AG20443 (cell line): ENCODE data around the gene WASF1.

Experiments
- DNase-seq: peaks from one replicate; pipeline ENCODE4 v3.0.0; 2012; ENCODE audit warnings: low spot score, mixed read lengths

Gene WASF1

DNA sequence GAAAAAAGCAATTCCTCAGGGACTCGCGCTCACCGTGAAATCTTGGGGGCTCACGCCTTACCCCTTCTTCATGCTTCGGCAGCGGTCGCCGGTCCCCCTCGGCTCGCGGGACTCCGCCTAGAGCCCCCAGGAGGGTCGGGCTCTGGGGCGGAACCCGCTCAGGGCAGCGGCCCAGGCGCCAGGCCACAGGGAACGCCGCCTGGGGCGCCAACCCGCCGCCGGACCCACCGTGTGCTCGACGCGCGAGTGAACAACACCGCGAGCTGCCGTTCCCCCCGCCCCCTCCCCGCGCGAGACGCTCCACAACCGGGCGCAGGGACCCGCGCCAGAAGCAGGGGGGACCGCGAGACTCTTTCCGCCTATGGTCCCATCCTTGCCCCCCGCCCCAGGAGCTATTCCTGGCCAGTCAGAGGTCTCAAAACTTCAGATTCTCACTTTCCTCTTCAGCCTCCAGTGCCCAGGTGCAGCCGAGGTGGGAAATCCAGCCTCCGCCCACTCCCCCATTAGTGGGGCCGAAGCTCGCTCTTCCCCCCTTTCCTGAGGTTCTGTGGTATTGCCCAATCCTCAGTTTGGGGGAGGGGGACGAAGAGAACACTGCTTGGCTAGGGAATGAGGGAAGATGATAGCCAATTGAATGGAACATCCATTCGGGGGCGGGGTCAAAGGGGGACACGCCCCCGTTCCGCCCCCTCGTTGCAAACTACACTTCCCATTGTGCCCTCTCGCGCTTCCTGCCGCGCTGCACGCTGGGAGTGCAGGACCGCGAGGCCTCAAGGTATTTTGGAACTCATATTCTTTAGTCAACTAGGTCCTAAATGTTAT is at the start of gene WASF1:
WASF1 (minus strand) TSS at position 265 of the 822 bp plus-strand sequence. CDS start 52,069 bp downstream, outside the sequence.
- peak; percentile 95 for DNase-seq

DNA sequence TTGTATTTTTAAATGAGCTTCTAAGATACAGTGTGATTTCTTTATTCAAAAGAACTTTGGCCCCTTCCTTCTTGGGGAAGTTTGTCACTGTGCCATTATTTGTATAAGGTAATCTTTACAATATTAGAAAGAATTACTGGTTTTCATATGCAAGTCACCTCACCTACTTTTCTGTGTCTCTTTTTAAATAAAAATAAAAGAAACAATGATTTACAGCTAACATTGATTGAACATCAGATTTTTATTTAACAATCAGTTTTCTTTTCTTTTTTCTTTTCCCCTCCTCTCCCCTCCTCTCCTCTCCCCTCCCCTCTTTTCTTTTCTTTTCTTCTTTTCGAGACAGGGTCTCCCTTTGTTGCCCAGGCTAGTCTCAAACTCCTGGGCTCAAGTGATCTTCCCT is 46.8 kb upstream of the WASF1 start:
- DNase-seq, result no peak

DNA sequence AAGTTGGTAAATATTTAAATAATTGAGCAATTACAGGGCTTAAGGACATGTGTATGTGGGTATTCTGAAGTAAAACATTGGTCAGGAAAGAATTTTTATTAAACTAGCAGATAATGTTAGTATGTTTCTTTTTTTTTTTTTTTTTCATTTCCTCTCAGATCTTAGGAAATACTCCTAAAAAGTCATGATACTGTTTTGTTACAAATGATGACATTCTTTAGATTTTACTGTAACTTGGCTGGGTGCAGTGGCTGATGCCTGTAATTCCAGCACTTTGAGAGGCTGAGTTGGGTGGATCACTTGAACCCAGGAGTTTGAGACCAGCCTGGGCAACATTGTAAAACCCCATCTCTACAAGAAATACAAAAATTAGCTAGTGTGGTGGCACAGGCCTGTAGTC is 42.3 kb upstream of the WASF1 start:
- no peak for DNase-seq

DNA sequence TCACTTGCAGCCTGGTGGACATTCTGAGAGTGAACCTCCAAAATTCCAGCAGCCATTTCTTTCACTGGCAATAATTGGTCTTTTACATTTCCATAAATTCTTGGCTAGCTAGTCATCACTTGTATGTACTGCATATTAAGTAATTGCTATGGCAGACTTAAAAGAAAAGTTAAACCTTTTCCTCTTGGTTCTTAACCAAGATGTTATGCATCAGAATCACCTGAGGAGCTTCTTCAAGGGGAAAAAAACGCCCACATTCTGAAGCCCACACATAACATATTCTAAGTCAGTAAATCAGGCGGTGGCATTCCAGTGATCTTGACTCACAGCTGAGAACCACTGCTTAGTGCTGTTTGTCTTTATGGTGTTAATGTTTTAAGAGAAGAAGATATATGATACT is 37.8 kb upstream of the WASF1 start:
- DNase-seq, result peak; percentile 7

DNA sequence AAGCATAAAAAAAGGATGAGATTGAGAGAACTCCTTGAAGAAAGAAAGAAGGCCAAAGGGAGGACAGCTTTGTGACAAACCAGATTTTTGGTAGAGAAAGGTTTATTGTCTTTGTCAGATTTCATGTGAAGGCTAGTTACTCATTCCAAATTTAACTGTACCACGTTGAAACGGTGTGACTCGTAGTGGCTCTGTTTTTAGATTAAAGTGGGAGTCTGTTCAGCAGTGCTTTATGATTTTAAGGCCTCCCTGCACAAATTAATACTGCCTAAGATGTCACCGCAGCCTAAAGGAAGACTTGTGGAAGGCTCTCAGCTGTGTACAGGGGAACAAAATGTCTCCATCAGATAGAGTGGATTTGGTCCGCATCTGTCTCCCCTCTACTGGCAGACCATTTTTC is 36.7 kb upstream of the WASF1 start:
- DNase-seq, result no peak

- no peak for DNase-seq
Observed at GRCh38 chr6:110214338-110214737, 34.9 kb upstream of the WASF1 start.

- no peak for DNase-seq
Observed at GRCh38 chr6:110211753-110212152, 32.3 kb upstream of the WASF1 start.

GRCh38 chr6:110207652-110208051 is 28.2 kb upstream of the WASF1 start:
- DNase-seq, result no peak

DNA sequence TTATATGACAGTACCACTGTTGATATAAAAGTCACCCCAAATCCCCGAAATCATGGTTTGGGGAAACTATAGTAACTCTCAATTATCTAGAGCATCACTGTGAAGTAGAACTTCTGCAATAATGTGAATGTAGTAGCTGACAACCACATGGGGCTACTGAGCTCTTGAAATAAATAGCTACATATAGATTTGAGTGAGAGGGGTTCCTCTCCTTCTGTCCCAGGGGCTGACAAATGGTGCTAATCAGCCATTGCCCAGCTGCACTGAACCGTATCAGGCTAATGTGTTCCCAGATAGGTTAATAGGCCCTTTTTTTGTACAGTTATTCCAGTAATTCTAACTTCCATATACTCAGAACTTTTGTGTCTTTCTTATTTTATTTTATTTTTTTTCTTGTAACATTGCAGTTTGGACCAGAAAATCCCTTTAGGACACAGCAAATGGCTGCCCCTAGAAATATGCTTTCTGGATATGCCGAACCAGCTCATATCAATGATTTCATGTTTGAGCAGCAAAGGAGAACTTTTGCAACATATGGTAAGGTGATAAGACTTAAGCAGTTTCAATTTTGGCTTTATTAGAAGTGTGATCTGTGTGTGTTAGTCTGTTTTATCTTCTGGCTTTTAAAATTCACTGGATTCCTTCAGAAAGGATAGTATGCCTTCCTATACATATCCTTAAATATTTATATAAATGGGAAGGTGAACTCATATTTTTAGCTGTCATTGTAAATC is 21.8 kb upstream of the WASF1 start:
- no peak for DNase-seq

DNA sequence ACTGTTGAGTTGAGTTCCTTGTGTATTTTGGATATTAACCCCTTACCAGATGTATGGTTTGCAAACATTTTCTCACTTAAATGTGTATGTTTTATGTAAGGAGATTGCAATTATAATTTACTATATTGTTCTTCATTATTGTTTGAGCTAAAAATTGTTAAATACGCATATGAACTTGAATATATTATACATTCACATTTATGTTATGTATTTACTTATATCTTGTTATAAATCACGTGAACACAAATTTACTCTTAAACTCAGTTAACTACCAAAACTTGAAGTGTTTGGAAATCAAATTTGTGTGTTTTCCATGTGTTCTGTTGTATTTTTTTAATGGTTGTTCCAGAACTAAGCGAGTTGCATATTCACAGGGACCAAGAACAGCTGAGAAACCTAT is 19.1 kb upstream of the WASF1 start:
- no peak for DNase-seq

DNA sequence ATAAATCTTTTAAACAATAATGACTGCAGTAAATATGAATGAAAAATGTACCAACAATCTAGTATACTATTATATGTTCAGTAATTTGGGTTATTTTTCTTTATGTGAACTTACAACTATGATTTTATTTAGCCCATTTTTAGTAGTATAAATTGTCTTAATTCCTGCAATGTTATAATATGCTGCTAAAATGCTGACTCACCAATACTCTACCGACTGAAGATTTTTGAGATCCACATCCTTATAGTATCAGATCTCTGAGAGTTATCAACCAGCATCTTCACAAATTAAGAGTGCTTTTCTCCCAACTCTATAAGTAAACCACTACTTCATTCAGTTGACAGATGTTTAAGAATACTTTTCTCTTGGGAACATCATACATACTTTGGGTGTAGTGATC is 17.4 kb upstream of the WASF1 start:
- no peak for DNase-seq

DNA sequence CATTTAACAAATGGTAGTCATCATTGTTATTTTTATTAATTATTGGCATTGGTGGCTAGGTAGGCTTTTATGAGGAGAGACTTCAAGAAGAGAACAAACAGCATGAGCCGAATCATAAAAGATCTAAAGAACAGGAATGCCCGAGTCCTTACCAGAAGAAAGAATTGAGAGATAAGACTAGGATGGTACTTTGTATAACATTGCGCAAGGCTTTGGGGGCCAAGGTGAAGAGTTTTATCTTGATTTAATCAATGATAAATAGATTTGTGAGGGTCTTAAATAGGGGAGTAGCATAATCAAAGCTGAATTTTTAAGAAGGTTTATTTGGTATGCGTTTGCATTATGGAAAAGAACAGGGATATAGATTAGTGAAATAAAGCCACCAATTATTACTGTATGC is 16.2 kb upstream of the WASF1 start:
- DNase-seq, result no peak

DNA sequence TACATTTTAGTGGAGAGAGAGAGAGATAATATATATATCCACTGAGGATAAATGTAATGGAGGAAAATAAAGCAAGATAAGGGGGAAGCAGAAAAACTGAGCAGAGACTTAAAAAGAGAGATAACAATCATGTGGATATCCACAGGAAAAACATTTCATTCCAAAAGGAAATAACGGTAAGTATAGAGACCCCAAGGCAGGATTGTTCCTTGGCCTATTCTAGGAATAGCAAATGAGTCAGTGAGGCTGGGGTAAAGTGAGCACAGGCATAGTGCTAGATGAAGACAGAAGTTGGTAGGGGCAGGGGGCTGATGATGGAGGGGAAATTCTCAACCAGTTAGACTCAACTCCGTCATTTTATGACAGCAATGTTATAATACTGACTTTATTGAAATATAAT is 12.0 kb upstream of the WASF1 start:
- no peak for DNase-seq

- no peak for DNase-seq
Observed at GRCh38 chr6:110190726-110191125, 11.3 kb upstream of the WASF1 start.

- peak; percentile 9 for DNase-seq
Observed at GRCh38 chr6:110188791-110189190, 9.3 kb upstream of the WASF1 start.

DNA sequence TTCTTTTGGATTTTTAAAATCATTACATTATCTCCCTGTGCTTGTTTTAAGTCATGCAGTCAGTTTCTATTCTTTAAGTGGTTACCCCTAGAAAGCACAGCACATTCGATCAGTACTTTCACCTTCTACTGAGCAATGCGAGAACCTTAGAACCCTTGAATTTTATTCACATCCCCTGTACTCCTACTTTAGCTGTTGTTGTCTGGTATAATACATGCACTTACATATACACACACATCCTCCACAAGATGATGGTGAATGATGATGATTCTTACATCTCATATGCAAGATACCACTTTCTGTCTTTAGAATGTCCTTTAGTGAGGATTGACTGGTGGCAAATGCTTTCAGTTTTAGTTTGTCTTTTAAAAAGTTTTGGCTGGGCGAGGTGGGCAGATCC is 6.4 kb upstream of the WASF1 start:
- DNase-seq, result no peak

- no peak for DNase-seq
Observed at GRCh38 chr6:110183292-110183885, 3.9 kb upstream of the WASF1 start.

DNA sequence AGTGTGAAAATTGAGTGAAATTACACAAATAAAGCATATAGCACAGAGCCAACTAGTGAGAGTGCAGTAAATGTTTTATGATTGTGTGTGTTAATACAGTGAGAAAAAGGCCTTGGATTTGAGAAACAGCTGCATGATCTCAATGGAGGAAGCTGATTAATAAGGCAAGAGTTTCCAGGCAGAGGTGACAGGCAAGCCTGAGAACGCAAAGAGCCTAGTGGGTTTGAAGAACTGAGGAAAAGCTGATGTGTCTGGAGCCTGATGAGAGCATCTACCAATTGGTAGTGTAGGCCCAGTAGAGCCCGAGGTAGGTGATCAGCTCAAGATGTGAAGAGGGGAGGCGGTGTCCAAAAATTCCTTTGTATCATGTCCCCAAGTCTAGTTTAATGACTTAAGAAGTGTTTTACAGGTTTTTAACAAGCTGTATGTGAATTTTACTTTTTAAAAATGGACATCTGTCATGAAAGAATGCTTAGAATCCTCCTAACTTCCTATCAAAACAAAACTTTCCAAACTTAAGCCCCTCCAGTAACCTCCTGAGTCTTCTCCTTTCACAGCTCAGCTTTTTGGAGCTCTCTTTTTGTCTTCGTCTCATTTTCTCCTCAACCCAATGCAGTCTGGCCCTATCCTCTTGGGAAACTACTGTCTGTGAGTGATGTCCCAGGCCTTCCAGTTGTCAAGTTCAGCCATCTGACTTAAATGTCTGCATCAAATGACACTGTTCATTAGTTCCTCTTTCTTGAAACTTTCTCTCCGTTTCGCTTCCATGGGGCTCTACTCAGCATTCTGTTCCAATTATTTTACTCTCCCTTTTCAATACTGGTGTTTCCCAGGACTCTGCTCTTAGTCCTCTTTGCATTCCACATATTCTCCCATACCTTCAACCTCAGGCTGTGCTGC is 1.9 kb upstream of the WASF1 start:
- DNase-seq, result no peak

DNA sequence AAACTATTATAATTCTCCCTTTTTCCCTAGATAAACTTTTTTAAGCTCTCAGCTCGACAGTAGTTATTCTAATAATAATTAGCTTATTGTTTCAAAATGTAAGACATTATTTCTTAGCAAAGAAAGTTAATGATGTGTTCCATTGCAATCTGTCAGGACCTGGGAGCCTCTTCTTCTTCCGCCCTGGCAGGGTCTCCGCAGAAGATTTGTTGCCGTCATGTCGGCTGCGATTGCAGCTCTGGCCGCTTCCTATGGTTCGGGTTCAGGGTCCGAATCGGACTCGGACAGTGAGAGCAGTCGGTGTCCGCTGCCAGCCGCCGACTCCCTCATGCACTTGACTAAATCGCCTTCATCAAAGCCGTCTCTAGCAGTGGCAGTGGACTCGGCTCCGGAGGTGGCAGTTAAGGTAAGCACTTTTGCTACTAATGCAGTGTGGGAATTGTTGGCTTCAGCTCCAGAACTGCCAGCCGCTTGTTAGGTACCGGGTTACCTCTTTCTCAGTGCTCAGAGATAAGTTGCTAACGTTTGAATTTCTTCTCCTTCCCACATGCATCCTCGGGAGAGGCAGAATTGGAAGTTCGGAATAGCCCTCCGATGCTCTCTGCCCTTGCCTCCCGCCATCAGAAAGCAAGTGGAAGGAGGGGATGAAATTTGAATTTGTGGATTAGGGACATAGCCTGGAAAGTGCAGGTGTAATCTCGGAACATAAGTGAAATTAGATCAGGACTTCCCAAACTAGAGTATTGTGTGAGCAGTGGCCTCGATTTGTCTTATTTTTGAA is 948 bp upstream of the WASF1 start, which contains the start of gene CDC40:
CDC40 (plus strand) TSS at position 200 of the 781 bp plus-strand sequence; CDS start at position 218, 18 bp downstream.
- peak; percentile 63 for DNase-seq

GRCh38 chr6:110178626-110179405 is 654 bp downstream of the WASF1 start:
- DNase-seq, result peak; percentile 52
